GM19438 (cell line): ENCODE measurements around the gene RNF32.
"Not testable (repeated sequence)": the region's sequence is repeated elsewhere in the genome, so short reads cannot be mapped to it uniquely, and the experiment has no call there.

Experiments
- ATAC-seq: cut with Tn5 transposase; IDR thresholded peaks from one replicate; pipeline ENCODE4 v1.9.1; 2021; ENCODE audit warnings: low read depth; ENCODE audit not compliant: unreplicated experiment

Gene RNF32

DNA sequence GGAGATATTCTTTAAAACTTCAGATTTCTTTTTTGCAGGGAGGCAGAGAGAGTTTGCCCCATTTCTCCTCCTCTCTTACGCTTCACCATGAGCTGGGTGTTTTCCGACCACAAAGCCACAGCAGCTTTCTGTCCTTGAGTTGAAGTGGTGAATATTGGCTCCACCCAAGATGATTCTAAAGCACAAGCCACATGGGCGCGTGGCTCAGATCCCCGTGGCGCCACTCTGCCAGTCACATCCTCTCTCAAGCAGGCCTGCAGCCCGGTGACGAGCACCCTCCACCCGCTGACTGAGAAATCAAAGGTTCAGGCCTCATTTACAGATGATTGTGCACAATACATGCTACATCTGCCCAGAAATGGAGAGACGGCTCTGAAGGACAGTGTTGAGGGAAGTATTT is 27.6 kb upstream of the RNF32 start:
- no peak for ATAC-seq

GRCh38 chr7:156614434-156615264 is 25.9 kb upstream of the RNF32 start:
- ATAC-seq = no peak

GRCh38 chr7:156616269-156617202 is 24.0 kb upstream of the RNF32 start:
- no peak for ATAC-seq

DNA sequence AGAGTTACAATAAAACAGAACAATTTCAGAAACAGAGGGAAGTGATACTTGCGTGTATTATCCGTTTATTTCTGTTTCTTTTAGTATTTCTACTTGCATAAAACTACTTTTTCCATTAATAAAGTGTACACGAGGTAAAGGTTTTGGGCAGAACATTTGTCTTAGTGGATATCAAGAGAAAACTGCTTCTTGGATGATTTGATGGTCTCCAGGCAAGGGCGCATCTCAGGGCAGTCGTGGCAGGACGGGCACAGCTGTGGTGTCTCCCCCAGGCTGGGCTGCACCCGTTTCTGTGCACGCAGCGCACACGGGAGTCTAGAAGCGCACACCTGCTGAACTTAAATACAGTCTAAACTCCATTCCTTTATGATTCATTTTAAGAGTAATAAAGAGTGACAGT is 23.4 kb upstream of the RNF32 start:
- no peak for ATAC-seq

GRCh38 chr7:156618078-156618779 is 22.3 kb upstream of the RNF32 start:
- ATAC-seq = no peak

DNA sequence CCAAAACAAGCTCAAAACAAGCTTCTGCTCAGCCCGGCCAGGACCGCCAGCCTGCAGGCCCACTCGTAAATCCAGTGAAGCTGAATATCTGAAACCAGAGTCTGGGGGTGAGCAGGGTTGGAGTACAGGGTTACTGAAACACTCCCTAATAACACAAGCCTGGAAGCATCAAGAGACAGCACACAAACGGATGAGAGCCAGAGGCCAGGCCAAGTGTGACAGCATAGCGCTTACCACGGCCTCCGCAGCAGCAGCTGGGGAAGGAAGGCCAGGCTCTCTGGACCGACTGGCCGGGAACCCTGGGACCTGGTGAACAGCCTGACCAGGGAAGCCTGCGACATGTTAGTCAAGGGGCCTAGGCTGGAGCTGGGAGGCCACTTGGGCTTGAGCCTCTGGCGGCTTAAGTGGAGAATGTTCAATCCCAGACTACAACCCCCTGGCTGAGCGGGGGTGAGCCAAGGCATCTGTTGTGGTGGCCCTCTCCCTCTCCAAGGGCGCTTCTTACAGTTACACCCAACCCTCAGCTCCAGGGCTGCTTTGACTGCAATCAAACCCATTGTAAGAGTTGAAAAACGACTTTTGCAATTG is 21.7 kb upstream of the RNF32 start:
- no peak for ATAC-seq

GRCh38 chr7:156619488-156620290 is 20.9 kb upstream of the RNF32 start:
- ATAC-seq = not testable (repeated sequence)

- ATAC-seq = no peak
Measured at GRCh38 chr7:156620291-156620675, 20.3 kb upstream of the RNF32 start.

- no peak for ATAC-seq
Measured at GRCh38 chr7:156621652-156622051, 18.9 kb upstream of the RNF32 start.

GRCh38 chr7:156625580-156625979 is 15.0 kb upstream of the RNF32 start:
- no peak for ATAC-seq

GRCh38 chr7:156626220-156626895 is 14.2 kb upstream of the RNF32 start:
- ATAC-seq = no peak

- ATAC-seq = no peak
Measured at GRCh38 chr7:156628562-156628961, 12.0 kb upstream of the RNF32 start.

DNA sequence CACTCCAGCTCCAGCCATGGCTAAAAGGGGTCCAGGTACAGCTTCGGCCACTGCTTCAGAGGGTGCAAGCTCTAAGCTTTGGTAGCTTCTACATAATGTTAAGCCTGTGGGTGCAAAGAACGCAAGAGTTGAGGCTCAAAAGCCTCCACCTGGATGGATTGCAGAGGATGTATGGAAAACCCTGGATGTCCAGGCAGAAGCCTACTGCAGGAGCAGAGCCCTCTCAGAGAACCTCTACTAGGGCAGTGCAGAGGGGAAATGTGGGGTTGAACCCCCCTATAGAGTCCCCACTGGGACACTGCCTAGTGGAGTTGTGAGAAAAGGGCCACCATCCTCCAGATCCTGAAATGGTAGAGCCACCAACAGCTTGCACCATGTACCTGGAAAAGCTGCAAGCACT is 10.7 kb upstream of the RNF32 start:
- ATAC-seq = no peak

DNA sequence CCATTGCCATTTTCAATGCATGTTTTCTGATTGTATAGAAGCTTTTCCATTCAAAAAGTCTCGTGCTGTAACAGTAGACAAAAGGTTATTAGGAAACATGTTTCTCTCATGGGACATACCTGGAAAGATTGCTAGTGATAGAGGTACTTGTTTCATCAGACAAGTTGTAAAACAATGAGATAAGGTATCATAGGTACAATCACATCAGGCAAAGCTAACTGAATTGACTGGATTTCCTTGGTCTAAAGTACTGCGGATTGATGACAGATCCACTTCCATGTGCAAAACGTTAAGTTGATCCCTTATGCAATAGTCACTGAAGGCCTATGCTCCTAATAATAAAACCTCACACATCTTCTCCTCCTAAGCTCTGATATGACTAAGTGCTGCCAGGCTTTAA is 6.5 kb upstream of the RNF32 start:
- ATAC-seq = no peak

GRCh38 chr7:156635529-156636385 is 4.8 kb upstream of the RNF32 start:
- no peak for ATAC-seq

- not testable (repeated sequence) for ATAC-seq
Measured at GRCh38 chr7:156637093-156637492, 3.5 kb upstream of the RNF32 start.

- no peak for ATAC-seq
Measured at GRCh38 chr7:156638443-156639077, 2.0 kb upstream of the RNF32 start.
